PFSK-1 (cell line): Measurements from ENCODE around the gene PHF19.

Experiments used
- FOXP2 ChIP-seq: optimal IDR thresholded peaks from 2 replicates; pipeline ENCODE3; 2011; ENCODE audit warnings: borderline replicate concordance, control low read depth, inconsistent platforms; ENCODE audit not compliant: insufficient read depth; ENCODE audit errors: extremely low read length, extremely low read depth
- POLR2AphosphoS5 ChIP-seq: IDR thresholded peaks from 2 replicates; pipeline ENCODE4 v1.6.1; 2012; ENCODE audit warnings: low read depth, mild to moderate bottlenecking, control low read depth, low read length, moderate library complexity
- REST ChIP-seq, 2 experiments: IDR thresholded peaks; 2 replicates each; pipeline versions ENCODE4 v1.6.1 to v1.8.0; 2011 to 2012; ENCODE audit warnings: low read depth in 2 of 2, low read length in 2 of 2, control low read depth in 1 of 2, inconsistent platforms in 1 of 2, mild to moderate bottlenecking in 1 of 2, moderate library complexity in 1 of 2; ENCODE audit not compliant: insufficient read depth in 1 of 2
- SIN3A ChIP-seq: IDR thresholded peaks from 2 replicates; pipeline ENCODE4 v1.6.1; 2012; ENCODE audit warnings: mild to moderate bottlenecking, low read length, moderate library complexity, borderline replicate concordance; ENCODE audit not compliant: insufficient read depth
- TAF1 ChIP-seq: IDR thresholded peaks from 2 replicates; pipeline ENCODE4 v1.6.1; 2012; ENCODE audit warnings: low read length, control low read depth, borderline replicate concordance; ENCODE audit not compliant: insufficient read depth

Gene PHF19

GRCh38 chr9:120868339-120868675 lies 8.7 kb downstream of the PHF19 start:
- TF ChIP-seq FOXP2, result no peak
- TF ChIP-seq TAF1, result no peak
- TF ChIP-seq POLR2AphosphoS5, result no peak
- TF ChIP-seq REST (IDR thresholded peaks at IDR 0.05; ENCODE audit: insufficient read depth in 1 of 2, low read depth in 2 of 2, low read length in 2 of 2), result no peak

GRCh38 chr9:120867676-120868338 lies 9.2 kb downstream of the PHF19 start:
- no peak for TF ChIP-seq SIN3A
- TF ChIP-seq POLR2AphosphoS5, result no peak
- no peak for TF ChIP-seq FOXP2
- no peak for TF ChIP-seq REST (IDR thresholded peaks at IDR 0.05; ENCODE audit: insufficient read depth in 1 of 2, low read depth in 2 of 2, low read length in 2 of 2)
- TF ChIP-seq TAF1, result no peak

- TF ChIP-seq FOXP2 (no peak), REST (IDR thresholded peaks at IDR 0.05; ENCODE audit: insufficient read depth in 1 of 2, low read depth in 2 of 2, low read length in 2 of 2) (no peak), SIN3A (no peak), TAF1 (no peak), POLR2AphosphoS5 (no peak)
These were observed 10.3 kb downstream of the PHF19 start for GRCh38 chr9:120866651-120867050.

- TF ChIP-seq TAF1 (no peak), REST (IDR thresholded peaks at IDR 0.05; ENCODE audit: insufficient read depth in 1 of 2, low read depth in 2 of 2, low read length in 2 of 2) (no peak), POLR2AphosphoS5 (no peak), FOXP2 (no peak), SIN3A (no peak)
These were observed 11.2 kb downstream of the PHF19 start for GRCh38 chr9:120865809-120866208.

- TF ChIP-seq SIN3A (no peak), TAF1 (no peak), REST (IDR thresholded peaks at IDR 0.05; ENCODE audit: insufficient read depth in 1 of 2, low read depth in 2 of 2, low read length in 2 of 2) (no peak), FOXP2 (no peak), POLR2AphosphoS5 (no peak)
These were observed 11.8 kb downstream of the PHF19 start for GRCh38 chr9:120865176-120865575.
